Activated CD8-positive, alpha-beta T cell treated with anti-CD3 and anti-CD28 coated beads for 36 hours (primary cell): ENCODE results near the gene GALNT2. TPM values are rescaled to one million over a fixed set of nuclear protein-coding genes. Genes with fewer than 3 reads are reported as not detected.

ENCODE experiments used
- ATAC-seq: fragments of 200-7000 bp; cut with Tn5 transposase; one replicate; pipeline ENCODE4 v1.10.0; 2021; ENCODE audit warnings: mild to moderate bottlenecking, moderate library complexity
- CTCF ChIA-PET: fragments of 350-600 bp; sonication (Branson Sonifier 250); formaldehyde crosslinking; loops from one replicate; lab custom pipeline; 2021; ENCODE audit warnings: antibody characterized with exemption; lab: Charles Lee
- POLR2A ChIA-PET: fragments of 350-600 bp; sonication (Branson Sonifier 250); formaldehyde crosslinking; loops from one replicate; lab custom pipeline; 2021; ENCODE audit warnings: antibody characterized with exemption; lab: Charles Lee
- DNase-seq: peaks from one replicate; pipeline ENCODE4 v3.0.0-alpha.2; 2020
- H3K27ac Mint-ChIP-seq: one replicate; pipeline ENCODE4 v1.8.0; 2021; ENCODE audit warnings: mild to moderate bottlenecking, mixed read lengths
- H3K27me3 Mint-ChIP-seq: one replicate; pipeline ENCODE4 v1.8.0; 2021; ENCODE audit warnings: mixed read lengths
- H3K36me3 Mint-ChIP-seq: one replicate; pipeline ENCODE4 v1.8.0; 2021; ENCODE audit warnings: low read depth, mixed read lengths
- H3K4me1 Mint-ChIP-seq: one replicate; pipeline ENCODE4 v1.8.0; 2021; ENCODE audit warnings: low read depth, mixed read lengths
- H3K4me3 Mint-ChIP-seq: one replicate; pipeline ENCODE4 v1.8.0; 2021; ENCODE audit warnings: mild to moderate bottlenecking, moderate library complexity, mixed read lengths
- H3K9me3 Mint-ChIP-seq: one replicate; pipeline ENCODE4 v1.8.0; 2021; ENCODE audit warnings: mixed read lengths
- CTCF ChIP-seq: fragments of 200-600 bp; IDR thresholded peaks from one replicate; pipeline ENCODE4 v1.8.0; 2022; ENCODE audit warnings: antibody characterized with exemption, mild to moderate bottlenecking
- intact Hi-C: fragments of 100-400 bp; cut with micrococcal nuclease; formaldehyde crosslinking; loops from one replicate; pipeline ENCODE4 v1.10.0; 2022
- total RNA-seq, 2 experiments: library from RNA; stranded (reverse); gene quantifications; one replicate each; pipeline ENCODE4 v1.2.3, GENCODE V29; 2021

Gene GALNT2
- total RNA-seq, 2 experiments from 2014 or later = 40.1 to 42.3 TPM

GRCh38 chr1:230300322-230301301 is 233.6 kb downstream of the GALNT2 start:
- H3K27me3 Mint-ChIP-seq = no peaks in the 10 kb centered on the region
- no peaks in the 10 kb centered on the region for H3K9me3 Mint-ChIP-seq
- H3K36me3 Mint-ChIP-seq = no peaks in the 10 kb centered on the region
- ChIA-PET CTCF (no interaction called here), POLR2A (no interaction called here)
- intact Hi-C loops = no loop called here
- DNase-seq = no peak
- TF ChIP-seq CTCF = no peak
- no peak for ATAC-seq
- peaks cover 14% of the 10 kb centered on the region for H3K4me1 Mint-ChIP-seq
- no peak overlapping the region for H3K27ac Mint-ChIP-seq
- no peak overlapping the region for H3K4me3 Mint-ChIP-seq

GRCh38 chr1:230301322-230301721 is 234.3 kb downstream of the GALNT2 start:
- no peak for TF ChIP-seq CTCF
- DNase-seq (no peak), ATAC-seq (no peak)
- Mint-ChIP-seq H3K9me3 (no peaks in the 10 kb centered on the region), H3K4me3 (no peak overlapping the region), H3K4me1 (peaks cover 16% of the 10 kb centered on the region), H3K27ac (no peak overlapping the region), H3K36me3 (no peaks in the 10 kb centered on the region), H3K27me3 (no peaks in the 10 kb centered on the region)
- ChIA-PET CTCF (no interaction called here), POLR2A (no interaction called here)
- intact Hi-C loops = no loop called here

- TF ChIP-seq CTCF = no peak
- H3K27ac Mint-ChIP-seq = no peak overlapping the region
- H3K4me1 Mint-ChIP-seq = peaks cover 16% of the 10 kb centered on the region
- ATAC-seq (no peak), DNase-seq (no peak)
- H3K4me3 Mint-ChIP-seq = no peak overlapping the region
- CTCF ChIA-PET = no interaction called here
- no peaks in the 10 kb centered on the region for H3K36me3 Mint-ChIP-seq
- intact Hi-C loops = no loop called here
- H3K27me3 Mint-ChIP-seq = no peaks in the 10 kb centered on the region
- POLR2A ChIA-PET = no interaction called here
- no peaks in the 10 kb centered on the region for H3K9me3 Mint-ChIP-seq
Observed at GRCh38 chr1:230301822-230302221, 234.8 kb downstream of the GALNT2 start.

GRCh38 chr1:230303069-230303468 is 236.0 kb downstream of the GALNT2 start:
- ChIA-PET CTCF (interaction anchor here (1.5 kb wide), 1 partner anchor 94 kb away, joined by 4 read pairs; no protein-coding TSS in a partner anchor), POLR2A (no interaction called here)
- Mint-ChIP-seq H3K27ac (no peak overlapping the region), H3K4me3 (no peak overlapping the region), H3K4me1 (peaks cover 16% of the 10 kb centered on the region), H3K9me3 (no peaks in the 10 kb centered on the region), H3K36me3 (no peaks in the 10 kb centered on the region), H3K27me3 (no peaks in the 10 kb centered on the region)
- TF ChIP-seq CTCF = no peak
- ATAC-seq (no peak), DNase-seq (no peak)
- intact Hi-C loops = no loop called here

GRCh38 chr1:230303822-230304221 is 236.8 kb downstream of the GALNT2 start:
- no peaks in the 10 kb centered on the region for H3K27me3 Mint-ChIP-seq
- ChIA-PET POLR2A (no interaction called here), CTCF (interaction anchor here (1.0 to 1.5 kb wide), 2 partner anchors 95 to 197 kb away, joined by 3 to 4 read pairs; no protein-coding TSS in a partner anchor)
- TF ChIP-seq CTCF = no peak
- no peak overlapping the region for H3K4me3 Mint-ChIP-seq
- ATAC-seq (peak; percentile 50), DNase-seq (peak; percentile 29)
- no peaks in the 10 kb centered on the region for H3K9me3 Mint-ChIP-seq
- no peaks in the 10 kb centered on the region for H3K36me3 Mint-ChIP-seq
- H3K27ac Mint-ChIP-seq = no peak overlapping the region
- H3K4me1 Mint-ChIP-seq = peaks cover 16% of the 10 kb centered on the region
- intact Hi-C loops = no loop called here
